Vagina (tissue), 2 donors: ENCODE data around the gene FYCO1.

Experiments used
- CTCF ChIP-seq, 3 experiments: fragments of 450-650 bp in 2 of 3; fragments of 200-600 bp in 1 of 3; sonication (generic) in 1 of 3; IDR thresholded peaks; one replicate each; pipeline ENCODE4 v1.5.1; 2017 to 2019; ENCODE audit warnings: antibody characterized with exemption in 3 of 3, mild to moderate bottlenecking in 2 of 3, moderate library complexity in 2 of 3
- POLR2A ChIP-seq, 2 donors: fragments of 450-650 bp; IDR thresholded peaks; one replicate each; pipeline ENCODE4 v1.6.1; 2017; ENCODE audit warnings: antibody characterized with exemption in 2 of 2, mild to moderate bottlenecking in 2 of 2, moderate library complexity in 2 of 2
- POLR2AphosphoS5 ChIP-seq, 2 donors: sonication (generic); formaldehyde crosslinking; IDR thresholded peaks; one replicate each; pipeline ENCODE4 v1.9.0; 2017; ENCODE audit warnings: antibody characterized with exemption in 2 of 2, mild to moderate bottlenecking in 2 of 2, low read depth in 1 of 2; ENCODE audit not compliant: insufficient read depth in 1 of 2

GRCh38 chr3:45972534-45973402 is 22.9 kb downstream of the FYCO1 start:
- TF ChIP-seq POLR2AphosphoS5 (IDR thresholded peaks at IDR 0.05; ENCODE audit: insufficient read depth in 1 of 2, low read depth in 1 of 2) (peak in 1 of 2 donors; percentile 90), CTCF (IDR thresholded peaks at IDR 0.05) (no peak), POLR2A (IDR thresholded peaks at IDR 0.05) (no peak)
